Measurements from ENCODE around the gene KIAA1328.

KIAA1328 gene

GRCh38 chr18:37225279-37225678, 396.4 kb downstream of the KIAA1328 start:
- Histone ChIP-seq H3K27me3 (ENCODE audit: insufficient read depth, low read length) (peaks cover 22% of the 10 kb centered on the region), H3K4me3 (ENCODE audit: low read length) (no peak overlapping the region), H3K27ac (ENCODE audit: low read length) (no peak overlapping the region), H3K9me3 (ENCODE audit: insufficient read depth, low read depth, low read length) (no peaks in the 10 kb centered on the region), H3K36me3 (ENCODE audit: insufficient read depth, low read depth, low read length) (no peaks in the 10 kb centered on the region), H3K9ac (ENCODE audit: low read depth, low read length) (no peak overlapping the region), H3K4me1 (ENCODE audit: insufficient read depth, low read length) (no peaks in the 10 kb centered on the region)

DNA sequence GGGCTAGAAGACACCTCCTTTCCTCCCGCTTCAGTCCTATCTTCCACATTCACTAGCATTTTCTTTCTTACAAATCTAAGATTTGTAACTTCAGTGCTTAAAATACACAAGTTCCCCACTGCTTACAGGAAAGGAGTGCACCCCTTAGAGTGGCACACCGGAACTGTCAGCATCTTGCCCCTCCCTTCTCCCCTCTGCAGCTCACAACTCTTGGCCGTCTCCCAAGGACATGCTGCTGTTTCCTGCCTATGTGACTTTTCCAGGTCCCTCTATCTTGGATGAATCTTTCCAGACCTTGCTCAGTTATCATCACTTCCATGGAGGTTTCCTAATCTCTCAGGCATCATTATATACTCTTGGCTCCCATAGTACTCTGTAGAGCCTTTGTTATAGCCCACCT, 401.8 kb downstream of the KIAA1328 start:
- no peaks in the 10 kb centered on the region for H3K4me1 ChIP-seq (ENCODE audit: insufficient read depth, low read length)
- H3K4me3 ChIP-seq (ENCODE audit: low read length): no peak overlapping the region
- H3K9me3 ChIP-seq (ENCODE audit: insufficient read depth, low read depth, low read length): no peaks in the 10 kb centered on the region
- no peak overlapping the region for H3K9ac ChIP-seq (ENCODE audit: low read depth, low read length)
- H3K27ac ChIP-seq (ENCODE audit: low read length): no peak overlapping the region
- no peaks in the 10 kb centered on the region for H3K27me3 ChIP-seq (ENCODE audit: insufficient read depth, low read length)
- H3K36me3 ChIP-seq (ENCODE audit: insufficient read depth, low read depth, low read length): no peaks in the 10 kb centered on the region

DNA sequence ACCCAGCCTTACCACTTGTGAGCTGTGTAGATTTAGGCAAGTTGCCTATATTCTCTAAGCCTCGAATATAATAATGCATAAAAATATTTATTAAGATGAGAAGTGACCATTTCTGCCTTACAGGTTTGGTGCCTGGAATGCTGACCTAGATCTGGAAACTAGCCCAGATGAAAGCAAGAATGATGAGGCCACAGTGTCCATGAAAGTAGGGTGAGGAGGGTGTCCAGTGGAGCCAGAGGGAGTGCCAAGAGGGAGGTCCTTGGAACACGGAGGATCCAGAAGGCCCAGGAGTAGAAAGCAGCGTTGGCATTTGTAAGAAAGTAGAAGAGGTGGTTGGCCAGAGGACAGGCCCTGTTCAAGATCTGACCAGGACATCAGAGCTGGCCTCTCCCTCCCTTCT, 402.3 kb downstream of the KIAA1328 start:
- no peaks in the 10 kb centered on the region for H3K36me3 ChIP-seq (ENCODE audit: insufficient read depth, low read depth, low read length)
- H3K4me1 ChIP-seq (ENCODE audit: insufficient read depth, low read length): no peaks in the 10 kb centered on the region
- no peak overlapping the region for H3K9ac ChIP-seq (ENCODE audit: low read depth, low read length)
- no peak overlapping the region for H3K4me3 ChIP-seq (ENCODE audit: low read length)
- no peak overlapping the region for H3K27ac ChIP-seq (ENCODE audit: low read length)
- H3K27me3 ChIP-seq (ENCODE audit: insufficient read depth, low read length): no peaks in the 10 kb centered on the region
- no peaks in the 10 kb centered on the region for H3K9me3 ChIP-seq (ENCODE audit: insufficient read depth, low read depth, low read length)

DNA sequence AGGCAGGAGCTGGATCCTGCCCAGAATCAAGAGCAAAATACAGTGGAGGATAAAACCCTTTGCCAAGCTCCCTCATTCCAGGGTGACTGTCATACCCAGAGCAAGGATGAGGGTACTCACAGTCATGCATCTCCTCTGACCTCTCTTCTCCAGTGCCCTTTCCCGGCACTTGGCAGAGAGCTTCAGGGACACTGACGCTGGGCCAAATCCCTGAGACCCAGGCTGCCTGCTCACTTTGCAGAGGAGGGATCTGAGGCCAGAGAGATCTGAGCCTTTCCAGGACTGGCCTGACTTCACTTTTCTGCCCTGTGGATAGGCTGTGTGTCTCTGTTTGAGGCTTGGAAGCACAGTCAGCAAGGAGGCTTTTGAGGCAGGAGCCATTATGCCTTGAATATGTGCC, 406.7 kb downstream of the KIAA1328 start:
- no peak overlapping the region for H3K9ac ChIP-seq (ENCODE audit: low read depth, low read length)
- H3K9me3 ChIP-seq (ENCODE audit: insufficient read depth, low read depth, low read length): no peaks in the 10 kb centered on the region
- H3K36me3 ChIP-seq (ENCODE audit: insufficient read depth, low read depth, low read length): no peaks in the 10 kb centered on the region
- H3K27me3 ChIP-seq (ENCODE audit: insufficient read depth, low read length): no peaks in the 10 kb centered on the region
- no peaks in the 10 kb centered on the region for H3K4me1 ChIP-seq (ENCODE audit: insufficient read depth, low read length)
- no peak overlapping the region for H3K27ac ChIP-seq (ENCODE audit: low read length)
- no peak overlapping the region for H3K4me3 ChIP-seq (ENCODE audit: low read length)

GRCh38 chr18:37238282-37239108, 409.6 kb downstream of the KIAA1328 start:
- H3K36me3 ChIP-seq (ENCODE audit: insufficient read depth, low read depth, low read length): no peaks in the 10 kb centered on the region
- no peak overlapping the region for H3K27ac ChIP-seq (ENCODE audit: low read length)
- no peak overlapping the region for H3K4me3 ChIP-seq (ENCODE audit: low read length)
- peaks cover 15% of the 10 kb centered on the region for H3K27me3 ChIP-seq (ENCODE audit: insufficient read depth, low read length)
- H3K4me1 ChIP-seq (ENCODE audit: insufficient read depth, low read length): no peaks in the 10 kb centered on the region
- no peaks in the 10 kb centered on the region for H3K9me3 ChIP-seq (ENCODE audit: insufficient read depth, low read depth, low read length)
- H3K9ac ChIP-seq (ENCODE audit: low read depth, low read length): no peak overlapping the region

DNA sequence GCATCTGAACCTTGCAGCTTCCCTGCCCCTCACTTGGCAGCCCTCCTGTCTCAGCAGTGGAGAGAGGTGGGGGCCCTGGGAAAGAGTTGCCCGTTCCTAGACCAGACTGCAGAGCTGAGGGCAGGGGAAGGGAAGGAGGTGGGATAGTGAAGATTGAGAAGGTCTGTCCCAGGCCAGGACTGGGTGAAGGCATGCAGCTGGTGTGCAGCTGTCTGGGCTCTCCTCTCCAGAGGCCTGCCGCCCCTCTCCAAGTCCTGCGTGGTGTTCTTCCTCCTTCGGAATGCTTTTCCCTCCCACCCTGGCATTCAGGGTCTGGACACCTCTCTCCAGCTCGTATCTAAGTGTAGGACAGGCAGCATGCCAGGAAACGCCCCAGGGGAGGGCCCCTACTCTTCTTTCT, 413.2 kb downstream of the KIAA1328 start:
- no peak overlapping the region for H3K27ac ChIP-seq (ENCODE audit: low read length)
- H3K9ac ChIP-seq (ENCODE audit: low read depth, low read length): no peak overlapping the region
- no peak overlapping the region for H3K4me3 ChIP-seq (ENCODE audit: low read length)
- no peaks in the 10 kb centered on the region for H3K4me1 ChIP-seq (ENCODE audit: insufficient read depth, low read length)
- H3K36me3 ChIP-seq (ENCODE audit: insufficient read depth, low read depth, low read length): no peaks in the 10 kb centered on the region
- H3K27me3 ChIP-seq (ENCODE audit: insufficient read depth, low read length): peaks cover 18% of the 10 kb centered on the region
- H3K9me3 ChIP-seq (ENCODE audit: insufficient read depth, low read depth, low read length): no peaks in the 10 kb centered on the region

- Histone ChIP-seq H3K27me3 (ENCODE audit: insufficient read depth, low read length) (peaks cover 18% of the 10 kb centered on the region), H3K4me3 (ENCODE audit: low read length) (no peak overlapping the region), H3K27ac (ENCODE audit: low read length) (no peak overlapping the region), H3K4me1 (ENCODE audit: insufficient read depth, low read length) (no peaks in the 10 kb centered on the region), H3K9me3 (ENCODE audit: insufficient read depth, low read depth, low read length) (no peaks in the 10 kb centered on the region), H3K36me3 (ENCODE audit: insufficient read depth, low read depth, low read length) (no peaks in the 10 kb centered on the region), H3K9ac (ENCODE audit: low read depth, low read length) (no peak overlapping the region)
These were observed 414.1 kb downstream of the KIAA1328 start for GRCh38 chr18:37242826-37243560.

DNA sequence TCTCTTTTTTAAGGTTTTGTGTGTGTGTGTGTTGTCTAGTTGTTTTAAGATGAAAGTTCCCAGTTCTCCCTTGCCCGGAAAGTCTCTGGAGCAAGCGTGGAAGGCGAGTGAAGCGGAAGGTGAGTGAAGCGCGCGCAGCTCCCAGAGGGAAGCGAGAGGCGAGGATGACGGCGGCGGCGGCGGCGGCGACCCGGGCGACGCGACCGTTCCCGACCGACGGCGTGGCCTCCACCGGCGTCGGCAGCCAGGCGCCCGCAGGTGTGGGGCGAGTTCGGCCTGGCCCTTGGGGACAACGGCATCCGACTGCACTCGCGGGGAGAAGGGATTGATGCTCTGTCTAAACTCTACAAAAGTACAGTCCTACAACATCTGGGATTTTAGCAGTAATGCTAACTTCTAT, 414.8 kb downstream of the KIAA1328 start:
- no peak overlapping the region for H3K27ac ChIP-seq (ENCODE audit: low read length)
- H3K9ac ChIP-seq (ENCODE audit: low read depth, low read length): no peak overlapping the region
- no peaks in the 10 kb centered on the region for H3K4me1 ChIP-seq (ENCODE audit: insufficient read depth, low read length)
- H3K9me3 ChIP-seq (ENCODE audit: insufficient read depth, low read depth, low read length): no peaks in the 10 kb centered on the region
- H3K36me3 ChIP-seq (ENCODE audit: insufficient read depth, low read depth, low read length): no peaks in the 10 kb centered on the region
- H3K4me3 ChIP-seq (ENCODE audit: low read length): no peak overlapping the region
- peaks cover 18% of the 10 kb centered on the region for H3K27me3 ChIP-seq (ENCODE audit: insufficient read depth, low read length)

DNA sequence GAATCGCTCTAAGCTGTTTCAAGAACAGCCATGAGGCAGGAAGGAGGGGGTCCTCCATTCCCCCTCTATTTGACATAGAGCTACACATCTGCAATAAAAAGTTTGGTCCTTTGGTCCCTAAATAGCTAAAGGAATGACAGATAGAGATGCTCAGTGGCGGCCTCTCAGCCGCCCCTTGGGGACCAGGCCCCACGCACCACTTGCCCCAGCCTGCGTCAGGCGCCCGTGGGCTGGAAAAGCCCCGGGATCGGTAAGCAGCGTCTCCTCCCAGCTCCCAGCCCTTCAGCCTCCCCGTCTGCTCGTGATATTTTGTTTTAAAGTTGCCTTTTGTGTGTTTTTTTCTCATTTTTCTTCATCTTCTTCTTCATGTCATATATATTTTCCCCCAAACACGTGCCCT, 415.7 kb downstream of the KIAA1328 start:
- no peak overlapping the region for H3K4me3 ChIP-seq (ENCODE audit: low read length)
- H3K4me1 ChIP-seq (ENCODE audit: insufficient read depth, low read length): no peaks in the 10 kb centered on the region
- no peaks in the 10 kb centered on the region for H3K9me3 ChIP-seq (ENCODE audit: insufficient read depth, low read depth, low read length)
- no peaks in the 10 kb centered on the region for H3K36me3 ChIP-seq (ENCODE audit: insufficient read depth, low read depth, low read length)
- peaks cover 18% of the 10 kb centered on the region for H3K27me3 ChIP-seq (ENCODE audit: insufficient read depth, low read length)
- H3K9ac ChIP-seq (ENCODE audit: low read depth, low read length): no peak overlapping the region
- no peak overlapping the region for H3K27ac ChIP-seq (ENCODE audit: low read length)

- Histone ChIP-seq H3K27me3 (ENCODE audit: insufficient read depth, low read length) (peaks cover 19% of the 10 kb centered on the region), H3K9ac (ENCODE audit: low read depth, low read length) (no peak overlapping the region), H3K36me3 (ENCODE audit: insufficient read depth, low read depth, low read length) (no peaks in the 10 kb centered on the region), H3K4me3 (ENCODE audit: low read length) (no peak overlapping the region), H3K27ac (ENCODE audit: low read length) (no peak overlapping the region), H3K9me3 (ENCODE audit: insufficient read depth, low read depth, low read length) (no peaks in the 10 kb centered on the region), H3K4me1 (ENCODE audit: insufficient read depth, low read length) (no peaks in the 10 kb centered on the region)
These were observed 417.9 kb downstream of the KIAA1328 start for GRCh38 chr18:37246779-37247340.

GRCh38 chr18:37247497-37248161, 418.7 kb downstream of the KIAA1328 start:
- Histone ChIP-seq H3K36me3 (ENCODE audit: insufficient read depth, low read depth, low read length) (no peaks in the 10 kb centered on the region), H3K27me3 (ENCODE audit: insufficient read depth, low read length) (peaks cover 23% of the 10 kb centered on the region), H3K9me3 (ENCODE audit: insufficient read depth, low read depth, low read length) (no peaks in the 10 kb centered on the region), H3K4me1 (ENCODE audit: insufficient read depth, low read length) (no peaks in the 10 kb centered on the region; the same call in 1 of the 2 replicates), H3K9ac (ENCODE audit: low read depth, low read length) (no peak overlapping the region), H3K4me3 (ENCODE audit: low read length) (no peak overlapping the region), H3K27ac (ENCODE audit: low read length) (no peak overlapping the region)
